GM23338 (cell line): ENCODE results near the gene GRK3. TPM values are rescaled to one million over a fixed set of nuclear protein-coding genes. Genes with fewer than 3 reads are reported as not detected.

ENCODE experiments used
- ATAC-seq: fragments of 200-7000 bp; cut with Tn5 transposase; 3 replicates; pipeline ENCODE4 v1.9.1; 2020
- DNase-seq: peaks from one replicate; pipeline ENCODE4 v3.0.0-alpha.2; 2015; ENCODE audit warnings: low spot score
- H2AFZ ChIP-seq: fragments of 200-600 bp; sonication (generic); 2 replicates; pipeline ENCODE4 v1.8.0; 2016; ENCODE audit warnings: antibody characterized with exemption, mild to moderate bottlenecking, moderate library complexity
- H3F3A ChIP-seq: fragments of 200-600 bp; sonication (generic); replicated peaks from 2 replicates; pipeline ENCODE4 v1.8.0; 2017; ENCODE audit warnings: antibody characterized with exemption, mixed run types, low read depth
- H3K27ac ChIP-seq: fragments of 200-600 bp; sonication (generic); 2 replicates; pipeline ENCODE4 v1.6.1; 2016; ENCODE audit warnings: low read depth
- H3K27me3 ChIP-seq: fragments of 200-600 bp; sonication (generic); 2 replicates; pipeline ENCODE4 v1.8.0; 2016; ENCODE audit warnings: mild to moderate bottlenecking, mixed run types, moderate library complexity; ENCODE audit not compliant: insufficient read depth
- H3K36me3 ChIP-seq: fragments of 200-600 bp; sonication (generic); 2 replicates; pipeline ENCODE4 v1.8.0; 2016; ENCODE audit warnings: mild to moderate bottlenecking; ENCODE audit not compliant: insufficient read depth
- H3K4me1 ChIP-seq: fragments of 200-600 bp; sonication (generic); 2 replicates; pipeline ENCODE4 v1.8.0; 2016; ENCODE audit warnings: mild to moderate bottlenecking, moderate library complexity; ENCODE audit not compliant: insufficient read depth
- H3K4me2 ChIP-seq: fragments of 200-600 bp; sonication (generic); 2 replicates; pipeline ENCODE4 v1.7.1; 2017; ENCODE audit warnings: mixed run types
- H3K4me3 ChIP-seq: fragments of 200-600 bp; sonication (generic); 2 replicates; pipeline ENCODE4 v1.6.1; 2016; ENCODE audit warnings: mixed run types
- H3K79me2 ChIP-seq: fragments of 200-600 bp; sonication (generic); replicated peaks from 2 replicates; pipeline ENCODE4 v1.8.0; 2017; ENCODE audit warnings: mild to moderate bottlenecking; ENCODE audit not compliant: insufficient read depth
- H3K9me2 ChIP-seq: fragments of 200-600 bp; sonication (generic); 2 replicates; pipeline ENCODE4 v1.8.0; 2017; ENCODE audit not compliant: insufficient read depth
- H4K20me1 ChIP-seq: fragments of 200-600 bp; sonication (generic); replicated peaks from 2 replicates; pipeline ENCODE4 v1.8.0; 2017; ENCODE audit warnings: mild to moderate bottlenecking; ENCODE audit not compliant: insufficient read depth
- H3K27ac Mint-ChIP-seq: 2 replicates; pipeline ENCODE4 v1.8.0; 2020; ENCODE audit warnings: inconsistent platforms, mild to moderate bottlenecking, moderate library complexity, mixed read lengths
- H3K27me3 Mint-ChIP-seq: 3 replicates; pipeline ENCODE4 v1.8.0; 2022; ENCODE audit warnings: low read depth, mild to moderate bottlenecking, moderate library complexity, mixed read lengths, inconsistent platforms; ENCODE audit not compliant: insufficient read depth, poor library complexity
- H3K36me3 Mint-ChIP-seq: 3 replicates; pipeline ENCODE4 v1.8.0; 2021; ENCODE audit warnings: low read depth, mild to moderate bottlenecking, inconsistent platforms, moderate library complexity, mixed read lengths
- H3K4me1 Mint-ChIP-seq: 3 replicates; pipeline ENCODE4 v1.8.0; 2020; ENCODE audit warnings: mild to moderate bottlenecking, inconsistent platforms, mixed read lengths
- H3K4me3 Mint-ChIP-seq: 3 replicates; pipeline ENCODE4 v1.8.0; 2021; ENCODE audit warnings: moderate library complexity, mild to moderate bottlenecking, inconsistent platforms, mixed read lengths
- H3K9me3 Mint-ChIP-seq: 3 replicates; pipeline ENCODE4 v1.8.0; 2020; ENCODE audit warnings: moderate library complexity, mild to moderate bottlenecking, inconsistent platforms, mixed read lengths
- EZH2 ChIP-seq: fragments of 200-600 bp; sonication (generic); IDR thresholded peaks from one replicate; pipeline ENCODE4 v1.8.0; 2017; ENCODE audit warnings: antibody characterized with exemption, mild to moderate bottlenecking, low read depth; ENCODE audit not compliant: unreplicated experiment
- NANOG ChIP-seq: IDR thresholded peaks from 2 replicates; pipeline ENCODE4 v1.6.1; 2016; ENCODE audit warnings: antibody characterized with exemption, borderline replicate concordance
- REST ChIP-seq: IDR thresholded peaks from one replicate; pipeline ENCODE4 v1.6.1; 2018; ENCODE audit warnings: antibody characterized with exemption; ENCODE audit not compliant: unreplicated experiment
- ZNF462 ChIP-seq: fragments of 250-450 bp; sonication (Bioruptor Pico); IDR thresholded peaks from 2 replicates; pipeline ENCODE4 v1.5.0; 2020; ENCODE audit warnings: mild to moderate bottlenecking, moderate library complexity
- polyA plus RNA-seq: library from polyadenylated mRNA; unstranded; fragments of >200 nt; fragmentation: Nextera tagmentation; extraction: Ambion mirVana; gene quantifications from 2 replicates; pipeline ENCODE4 v1.2.1, GENCODE V29; 2016
- total RNA-seq: library from RNA; depleted of rRNA; stranded (reverse); fragments of >200 nt; shearing (Covaris generic); gene quantifications from 2 replicates; pipeline ENCODE4 v1.2.3, GENCODE V29; 2014

The GRK3 gene
- total and polyA plus RNA-seq, 2 experiments from 2014 or later = 6.0 to 25.3 TPM

GRCh38 chr22:25750569-25751173 is 186.2 kb downstream of the GRK3 start:
- Histone ChIP-seq H3F3A (no peaks in the 10 kb centered on the region), H2AFZ (peak overlapping the region; percentile 18; the same call in 1 of the 2 replicates), H3K79me2 (no peaks in the 10 kb centered on the region), H3K9me2 (no peaks in the 10 kb centered on the region), H3K27ac (no peak overlapping the region), H3K4me1 (no peaks in the 10 kb centered on the region), H4K20me1 (no peaks in the 10 kb centered on the region; the same call in 1 of the 2 replicates), H3K27me3 (no peaks in the 10 kb centered on the region), H3K4me2 (no peak overlapping the region), H3K4me3 (no peak overlapping the region), H3K36me3 (no peaks in the 10 kb centered on the region; the same call in 1 of the 2 replicates)
- ATAC-seq (no peak), DNase-seq (no peak)
- no peaks in the 10 kb centered on the region for H3K4me1 Mint-ChIP-seq
- no peak overlapping the region for H3K27ac Mint-ChIP-seq
- TF ChIP-seq REST = no peak
- no peaks in the 10 kb centered on the region for H3K36me3 Mint-ChIP-seq
- peaks cover 10% of the 10 kb centered on the region for H3K27me3 Mint-ChIP-seq
- H3K9me3 Mint-ChIP-seq = no peaks in the 10 kb centered on the region; the same call in 2 of the 3 replicates
- H3K4me3 Mint-ChIP-seq = no peak overlapping the region

- H3F3A ChIP-seq = no peaks in the 10 kb centered on the region
- Mint-ChIP-seq H3K4me3 (no peak overlapping the region), H3K4me1 (no peaks in the 10 kb centered on the region), H3K9me3 (no peaks in the 10 kb centered on the region; the same call in 2 of the 3 replicates), H3K27ac (no peak overlapping the region), H3K36me3 (no peaks in the 10 kb centered on the region), H3K27me3 (peaks cover 10% of the 10 kb centered on the region)
- H3K9me2 ChIP-seq = no peaks in the 10 kb centered on the region
- H3K27ac ChIP-seq = no peak overlapping the region
- no peaks in the 10 kb centered on the region; the same call in 1 of the 2 replicates for H3K36me3 ChIP-seq
- no peak overlapping the region for H3K4me3 ChIP-seq
- no peak overlapping the region for H2AFZ ChIP-seq
- H3K4me2 ChIP-seq = no peak overlapping the region
- H3K27me3 ChIP-seq = no peaks in the 10 kb centered on the region
- DNase-seq (no peak), ATAC-seq (no peak)
- H3K79me2 ChIP-seq = no peaks in the 10 kb centered on the region
- H3K4me1 ChIP-seq = no peaks in the 10 kb centered on the region
- H4K20me1 ChIP-seq = no peaks in the 10 kb centered on the region; the same call in 1 of the 2 replicates
- TF ChIP-seq ZNF462 (CRISPR knock-in tag) = no peak
- no peak for TF ChIP-seq NANOG
- no peak for TF ChIP-seq REST
- TF ChIP-seq EZH2 = no peak
These were observed 186.7 kb downstream of the GRK3 start for GRCh38 chr22:25751174-25751581.
